Cardiac muscle cell (in vitro differentiated cells and primary cell): Measurements from ENCODE around the gene DYRK2. TPM values are rescaled to one million over a fixed set of nuclear protein-coding genes. Genes with fewer than 3 reads are reported as not detected.

ENCODE experiments used
- DNase-seq, 2 donors: peaks; one replicate each; pipeline versions ENCODE4 v3.0.0 to v3.0.0-alpha.2; 2010 to 2017; ENCODE audit warnings: low read depth in 1 of 2, low spot score in 1 of 2
- H3K27ac ChIP-seq: fragments of 200-600 bp; sonication (generic); 2 replicates; pipeline ENCODE4 v1.5.1; 2016
- H3K27me3 ChIP-seq: fragments of 200-600 bp; sonication (generic); 2 replicates; pipeline ENCODE4 v1.6.0; 2016; ENCODE audit warnings: control low read depth
- H3K36me3 ChIP-seq: fragments of 200-600 bp; sonication (generic); 2 replicates; pipeline ENCODE4 v1.5.1; 2016; ENCODE audit warnings: control low read depth
- H3K4me1 ChIP-seq: fragments of 200-600 bp; sonication (generic); 2 replicates; pipeline ENCODE4 v1.8.1; 2017; ENCODE audit warnings: low read depth, mild to moderate bottlenecking, mixed run types
- H3K4me3 ChIP-seq: fragments of 200-600 bp; sonication (generic); 2 replicates; pipeline ENCODE4 v1.5.1; 2016; ENCODE audit warnings: mild to moderate bottlenecking
- H3K9me3 ChIP-seq: fragments of 200-600 bp; sonication (generic); 2 replicates; pipeline ENCODE4 v1.5.1; 2017; ENCODE audit warnings: low read depth, mild to moderate bottlenecking, control low read depth
- CTCF ChIP-seq: IDR thresholded peaks from 2 replicates; pipeline ENCODE4 v1.5.1; 2012; ENCODE audit warnings: low read depth, mild to moderate bottlenecking, low read length
- polyA plus RNA-seq: library from polyadenylated mRNA; unstranded; fragments of >200 nt; fragmentation: Nextera tagmentation; extraction: Ambion mirVana; gene quantifications from 2 replicates; pipeline ENCODE4 v1.2.1, GENCODE V29; 2016
- total RNA-seq: library from RNA; depleted of rRNA; stranded (reverse); fragments of >200 nt; gene quantifications from 2 replicates; pipeline ENCODE4 v1.2.3, GENCODE V29; 2016

The DYRK2 gene
- total and polyA plus RNA-seq, 2 experiments from 2014 or later: 48.2 to 95.9 TPM

GRCh38 chr12:67665679-67666078 is 17.1 kb downstream of the DYRK2 start:
- H3K9me3 ChIP-seq: no peaks in the 10 kb centered on the region
- no peaks in the 10 kb centered on the region for H3K27me3 ChIP-seq
- no peak overlapping the region for H3K4me3 ChIP-seq
- H3K27ac ChIP-seq: peak overlapping the region; percentile 71
- DNase-seq: no peak
- peaks cover 29% of the 10 kb centered on the region for H3K4me1 ChIP-seq
- no peak for TF ChIP-seq CTCF
- H3K36me3 ChIP-seq: peaks cover 7% of the 10 kb centered on the region

- H3K9me3 ChIP-seq: no peaks in the 10 kb centered on the region
- peak overlapping the region; percentile 71 for H3K27ac ChIP-seq
- TF ChIP-seq CTCF: peak; percentile 4
- H3K4me1 ChIP-seq: peaks cover 22% of the 10 kb centered on the region
- H3K4me3 ChIP-seq: no peak overlapping the region
- no peak for DNase-seq
- H3K36me3 ChIP-seq: peaks cover 7% of the 10 kb centered on the region
- no peaks in the 10 kb centered on the region for H3K27me3 ChIP-seq
Measured at GRCh38 chr12:67666605-67667004, 18.1 kb downstream of the DYRK2 start.

GRCh38 chr12:67667276-67668073 is 18.9 kb downstream of the DYRK2 start:
- no peaks in the 10 kb centered on the region for H3K9me3 ChIP-seq
- H3K4me1 ChIP-seq: peaks cover 16% of the 10 kb centered on the region
- DNase-seq: peak in 1 of 2 donors; percentile 80
- TF ChIP-seq CTCF: no peak
- no peak overlapping the region for H3K4me3 ChIP-seq
- H3K27me3 ChIP-seq: no peaks in the 10 kb centered on the region
- peak overlapping the region; percentile 71 for H3K27ac ChIP-seq
- peaks cover 5% of the 10 kb centered on the region for H3K36me3 ChIP-seq

- H3K9me3 ChIP-seq: no peaks in the 10 kb centered on the region
- DNase-seq: no peak
Measured at GRCh38 chr12:67669217-67669933, 20.8 kb downstream of the DYRK2 start.

More at GRCh38 chr12:67669217-67669933, 20.8 kb downstream of the DYRK2 start:
- TF ChIP-seq CTCF: no peak
- Histone ChIP-seq H3K4me1 (no peaks in the 10 kb centered on the region), H3K27me3 (no peaks in the 10 kb centered on the region), H3K4me3 (no peak overlapping the region), H3K27ac (peak overlapping the region; percentile 62), H3K36me3 (no peaks in the 10 kb centered on the region)
